Right renal pelvis (tissue), 4 donors: Measurements from ENCODE around the gene MACROD2. TPM values are rescaled to one million over a fixed set of nuclear protein-coding genes. Genes with fewer than 3 reads are reported as not detected.

Source experiments
- DNase-seq, 4 donors: peaks; one replicate each; pipeline ENCODE4 v3.0.0-alpha.2; 2013; ENCODE audit warnings: low read depth in 4 of 4, low spot score in 3 of 4, missing footprints in 1 of 4
- polyA plus RNA-seq, 4 donors: library from polyadenylated mRNA; unstranded; fragments of 120-200 nt; gene quantifications; one replicate each; pipeline ENCODE4 v1.2.1, GENCODE V29; 2013; ENCODE audit not compliant: insufficient read length in 4 of 4

The MACROD2 gene
- polyA plus RNA-seq, 4 donors: 12.4 to 14.4 (median 13.6) TPM

DNA sequence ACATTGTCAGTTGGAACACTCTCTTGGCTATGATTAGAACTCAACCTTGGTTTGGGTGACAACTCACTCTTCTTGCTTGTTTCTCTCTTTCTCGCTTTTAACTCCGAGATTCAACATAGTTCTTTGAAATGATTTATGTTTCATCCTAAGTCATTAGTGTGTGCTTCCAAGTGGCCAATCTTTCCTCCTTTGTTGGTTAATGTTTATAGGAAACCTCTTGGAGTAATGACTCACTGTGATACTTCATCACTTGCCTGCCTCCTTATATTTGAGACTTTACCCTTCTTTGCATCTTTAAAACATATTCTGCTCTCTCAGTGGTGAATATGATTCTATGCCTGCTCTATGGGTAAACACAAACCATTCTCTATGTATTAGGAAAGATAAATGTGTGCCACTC, 621.8 kb downstream of the MACROD2 start:
- DNase-seq: no peak

DNA sequence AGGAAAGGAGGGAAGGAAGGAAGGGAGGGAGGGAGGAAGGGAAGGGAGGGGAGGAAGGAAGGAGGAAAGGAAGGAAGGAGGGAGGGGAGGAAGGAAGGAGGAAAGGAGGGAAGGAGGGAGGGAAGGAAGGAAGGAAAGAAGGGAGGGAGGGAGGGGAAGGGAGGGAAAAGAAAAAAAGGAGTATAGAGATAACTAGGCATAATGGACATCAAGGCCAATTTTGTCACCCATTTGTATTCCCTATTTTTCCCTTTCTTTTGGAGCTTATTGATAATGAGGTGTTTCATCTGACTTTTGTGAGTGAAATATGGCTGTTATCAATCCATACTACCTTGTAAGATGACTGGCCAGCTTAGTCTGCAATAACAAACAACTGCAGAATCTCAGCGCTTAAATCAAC, 624.1 kb downstream of the MACROD2 start:
- no peak for DNase-seq

DNA sequence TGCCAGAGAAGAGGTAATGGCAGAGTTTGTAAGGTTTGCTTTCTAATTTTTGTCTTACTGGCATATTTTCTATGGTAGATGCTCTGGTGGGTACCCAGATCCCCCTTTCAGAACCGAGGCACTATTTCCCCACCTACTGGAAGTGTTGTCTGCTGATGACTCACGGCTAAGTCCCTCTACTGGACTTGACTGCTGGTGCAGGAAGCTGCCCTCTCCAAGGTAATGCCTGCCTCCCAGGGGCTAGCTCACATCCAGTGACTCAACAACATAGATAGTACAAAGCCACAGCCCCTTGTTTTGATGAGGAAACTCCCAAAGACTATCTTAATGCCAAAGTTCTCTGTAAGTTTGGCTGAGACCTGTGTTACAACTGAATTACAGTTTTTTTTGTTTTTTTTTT, 627.5 kb downstream of the MACROD2 start:
- DNase-seq: no peak

- DNase-seq: no peak
These were observed 635.7 kb downstream of the MACROD2 start for GRCh38 chr20:14631011-14631410.

DNA sequence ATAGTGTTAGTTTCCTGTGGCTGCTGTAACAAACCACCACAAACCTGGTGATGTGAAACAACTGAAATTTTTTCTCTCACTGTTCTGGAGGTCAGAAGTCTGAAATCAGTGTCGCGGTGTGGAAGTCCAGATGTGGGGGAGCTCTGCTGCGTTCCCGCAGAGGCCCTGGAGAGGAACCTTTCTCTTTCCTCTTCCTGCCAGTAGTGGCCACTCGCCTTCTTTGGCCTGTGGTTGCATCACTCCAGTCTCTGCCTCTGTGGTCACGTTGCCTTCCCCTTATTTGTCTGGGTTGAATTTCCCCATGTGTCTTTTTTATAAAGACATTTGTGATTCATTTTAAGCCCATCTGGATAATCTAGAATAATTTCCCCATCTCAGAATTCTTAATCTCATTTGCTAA, 637.6 kb downstream of the MACROD2 start:
- no peak for DNase-seq

- DNase-seq: no peak
These were observed 638.2 kb downstream of the MACROD2 start for GRCh38 chr20:14633507-14633906.

- DNase-seq: no peak
These were observed 639.3 kb downstream of the MACROD2 start for GRCh38 chr20:14634665-14635064.

DNA sequence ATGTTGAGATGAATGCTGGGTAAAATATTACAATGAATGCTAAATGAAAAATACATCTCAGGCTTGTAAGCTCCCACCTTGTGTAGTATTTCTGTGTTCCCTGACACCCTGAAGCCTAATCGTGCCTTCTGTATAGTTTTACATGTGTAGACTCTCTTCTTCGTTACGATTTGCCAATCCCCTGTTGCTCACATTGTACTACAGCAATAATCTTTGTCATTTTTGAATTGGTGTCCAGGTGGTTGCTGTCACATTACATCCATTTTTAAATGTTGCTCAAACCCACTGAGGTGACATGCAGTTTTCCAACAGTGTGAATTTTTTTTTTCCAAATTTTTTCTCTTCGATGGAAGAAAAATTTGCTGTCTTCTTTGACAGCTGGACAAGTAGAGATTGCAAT, 642.1 kb downstream of the MACROD2 start:
- no peak for DNase-seq

DNA sequence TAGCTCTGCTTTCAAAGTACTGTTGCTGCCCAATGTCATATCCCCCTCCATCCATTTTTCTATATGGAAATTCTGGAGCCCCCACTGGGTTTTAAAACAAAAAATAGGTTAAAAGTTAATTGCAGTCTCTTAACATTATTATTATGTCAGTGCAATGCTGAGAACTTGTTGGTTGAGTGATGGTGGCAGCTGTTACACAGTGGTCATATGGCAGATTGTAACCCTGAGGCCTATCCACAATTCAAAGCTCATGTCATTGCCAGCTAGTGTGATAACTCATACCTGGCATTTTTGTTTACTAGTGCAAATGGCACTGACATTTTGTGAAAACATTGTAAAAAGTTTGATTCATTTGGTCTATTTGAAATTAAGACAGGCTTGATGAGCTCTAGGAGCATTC, 647.8 kb downstream of the MACROD2 start:
- no peak for DNase-seq

GRCh38 chr20:14643556-14643955, 648.2 kb downstream of the MACROD2 start:
- DNase-seq: no peak

DNA sequence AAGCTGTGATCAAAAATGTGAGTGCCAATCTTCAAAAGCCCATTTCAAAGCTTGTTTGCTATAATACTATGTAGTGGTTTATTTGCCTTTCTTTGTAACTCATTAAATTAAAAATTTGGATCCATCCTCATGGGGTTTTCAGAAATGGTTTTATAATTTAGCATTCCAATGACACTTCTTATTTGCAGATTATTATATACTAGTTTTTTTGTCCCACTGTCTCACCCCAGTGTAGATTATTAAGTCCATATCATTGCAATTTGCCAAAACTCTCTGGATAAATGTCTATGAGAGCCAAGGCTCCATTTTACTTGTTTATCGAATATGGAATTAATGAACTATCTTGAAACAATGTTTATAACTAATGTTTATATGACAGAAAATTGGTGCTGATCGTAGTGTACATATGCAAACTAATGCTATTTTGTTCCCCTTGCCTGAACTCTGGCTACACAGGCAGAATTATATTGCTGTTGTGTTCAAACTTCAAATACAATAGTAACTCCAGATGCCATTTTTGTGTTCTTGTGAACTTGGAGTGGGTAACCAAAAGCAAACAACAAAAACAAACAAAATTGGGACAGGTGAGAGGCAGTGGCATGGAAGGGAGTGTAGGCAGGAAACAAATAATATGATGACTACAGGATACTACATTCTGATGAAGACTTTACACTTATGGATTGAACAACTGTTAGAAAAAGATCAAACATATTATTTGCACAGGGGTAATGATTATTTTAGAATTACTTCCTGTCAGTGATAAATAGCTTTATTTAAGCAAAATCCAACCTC, 649.2 kb downstream of the MACROD2 start:
- DNase-seq: no peak

DNA sequence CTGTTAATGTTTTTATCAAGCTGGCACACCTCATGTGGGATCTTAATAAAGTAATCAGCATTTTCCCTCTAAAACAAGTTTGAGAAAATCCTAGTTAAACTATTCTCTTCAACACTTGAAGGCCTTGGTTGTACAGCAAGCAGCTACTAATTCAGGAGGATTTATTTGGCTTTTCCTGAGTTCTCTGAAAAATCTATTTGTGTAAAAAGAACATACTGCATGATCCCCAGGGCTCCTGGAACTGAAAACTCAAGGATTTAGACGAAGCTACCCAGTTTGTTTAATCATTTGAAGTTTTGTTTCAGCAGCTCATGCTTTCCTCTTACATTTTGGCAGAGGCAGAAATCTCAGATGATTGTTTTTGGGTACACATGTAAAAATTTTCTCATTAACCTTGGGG, 651.7 kb downstream of the MACROD2 start:
- DNase-seq: no peak

- DNase-seq: no peak
These were observed 654.3 kb downstream of the MACROD2 start for GRCh38 chr20:14649662-14650061.

DNA sequence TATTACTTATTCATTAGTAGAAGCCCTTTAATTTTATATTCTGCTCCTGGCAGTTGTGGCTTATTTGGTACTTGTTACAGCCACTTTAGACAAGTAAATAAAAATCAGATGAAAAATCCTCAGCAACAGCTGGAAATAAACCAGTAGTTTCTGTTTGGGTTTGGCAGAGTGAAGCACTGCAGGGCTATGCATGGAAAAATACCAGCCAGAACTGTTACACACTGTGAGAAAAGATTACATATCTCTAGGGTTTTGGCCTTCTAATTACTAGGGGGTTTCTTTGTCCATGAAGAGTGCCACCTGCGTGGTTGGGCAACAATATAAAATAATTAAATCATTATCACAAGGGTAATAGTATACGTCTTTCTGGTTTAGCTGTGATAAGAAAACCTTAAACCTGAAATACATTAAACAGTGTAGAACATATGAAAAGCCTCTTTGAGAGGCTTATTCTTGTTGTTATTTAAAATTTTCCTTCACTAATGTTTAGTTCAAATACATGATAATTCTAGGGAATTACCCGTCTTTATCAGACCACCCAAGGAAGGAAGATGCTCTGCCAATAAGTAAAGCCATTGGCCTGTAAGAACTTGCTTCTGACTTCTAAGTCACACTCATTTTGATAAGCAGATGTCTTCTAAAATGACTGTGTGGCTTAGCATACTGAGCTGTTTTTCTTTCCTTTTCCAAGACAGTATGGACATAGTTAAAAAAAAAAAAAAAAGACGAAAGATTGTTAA, 662.1 kb downstream of the MACROD2 start:
- DNase-seq: no peak

GRCh38 chr20:14664101-14664500, 668.8 kb downstream of the MACROD2 start:
- no peak for DNase-seq

- DNase-seq: no peak
These were observed 671.4 kb downstream of the MACROD2 start for GRCh38 chr20:14666696-14667095.

DNA sequence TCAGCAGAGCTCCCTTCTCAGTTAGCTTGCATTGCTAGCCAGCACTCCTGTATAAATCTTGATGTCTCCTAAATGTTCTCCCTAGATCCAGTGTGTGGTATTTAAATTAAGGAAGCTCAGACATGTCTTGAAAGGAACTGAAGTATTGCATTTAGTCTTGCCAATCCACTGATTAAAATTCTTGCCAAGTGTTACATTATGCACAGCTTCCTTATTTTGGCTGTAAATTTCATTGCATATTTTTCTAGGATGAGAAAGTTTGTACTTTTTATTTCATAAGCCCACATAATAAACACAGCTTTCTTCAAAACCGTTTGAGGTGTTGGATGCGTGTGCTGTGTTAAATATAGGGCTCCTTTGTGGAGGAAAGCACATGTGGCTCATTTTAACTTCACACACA, 671.9 kb downstream of the MACROD2 start:
- DNase-seq: no peak

DNA sequence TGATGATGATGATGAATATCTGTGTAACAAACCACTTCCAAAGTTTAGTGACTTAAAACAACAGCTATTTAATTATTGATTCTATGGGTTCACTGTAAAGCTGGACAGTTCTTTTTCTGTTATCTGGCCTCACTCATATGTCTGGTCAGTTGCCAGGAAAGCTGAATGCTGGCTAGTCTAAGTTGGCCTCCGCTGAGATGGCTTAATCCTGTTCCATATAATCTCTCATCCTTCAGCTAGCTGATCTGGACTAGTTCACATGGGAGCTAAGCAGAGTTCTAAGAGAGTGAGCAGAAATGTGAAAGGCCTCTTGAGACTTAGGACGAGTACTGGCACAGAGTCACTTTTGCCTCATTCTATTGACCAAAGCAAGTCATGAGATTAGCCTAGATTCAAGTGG, 676.8 kb downstream of the MACROD2 start:
- DNase-seq: no peak

GRCh38 chr20:14673164-14673563, 677.8 kb downstream of the MACROD2 start:
- no peak for DNase-seq

DNA sequence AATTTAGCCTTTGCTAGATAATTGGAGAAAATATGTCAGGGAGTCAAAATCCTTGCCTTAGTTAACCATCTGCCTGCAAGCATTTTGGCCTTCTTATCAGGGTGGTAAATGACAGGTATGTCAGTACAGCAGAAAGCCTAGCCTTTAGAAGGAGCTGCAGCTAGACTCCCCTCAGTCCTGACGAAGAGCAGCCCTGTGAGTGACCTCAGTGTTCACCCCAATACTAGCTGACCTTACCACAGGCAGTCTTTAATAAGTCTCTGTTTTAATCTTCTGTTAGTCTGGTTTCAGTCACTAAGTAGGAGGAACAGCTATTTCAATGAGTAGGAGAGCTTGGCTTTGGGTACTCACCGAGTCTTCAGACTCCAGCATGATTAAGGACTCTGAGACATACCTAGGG, 682.1 kb downstream of the MACROD2 start:
- no peak for DNase-seq

GRCh38 chr20:14685183-14685582, 689.9 kb downstream of the MACROD2 start:
- no peak for DNase-seq

- no peak for DNase-seq
These were observed 692.0 kb downstream of the MACROD2 start for GRCh38 chr20:14687313-14687712.
